Ovary (tissue), 9 donors: ENCODE measurements around the gene RNF144B. TPM values are rescaled to one million over a fixed set of nuclear protein-coding genes. Genes with fewer than 3 reads are reported as not detected.

Source experiments
- DNase-seq, 5 donors: peaks; one replicate each; pipeline ENCODE4 v3.0.0-alpha.2; 2019 to 2020
- H3K27ac ChIP-seq, 2 donors: fragments of 200-600 bp; one replicate each; pipeline versions ENCODE4 v1.5.1 to v1.8.0; 2019 to 2022
- H3K27me3 ChIP-seq: fragments of 200-600 bp; one replicate; pipeline ENCODE4 v1.8.0; 2022
- H3K36me3 ChIP-seq: fragments of 200-600 bp; sonication (generic); one replicate; pipeline ENCODE4 v1.5.1; 2019
- H3K4me1 ChIP-seq: one replicate; pipeline ENCODE4 v1.8.1; 2013; ENCODE audit warnings: mild to moderate bottlenecking, moderate library complexity; ENCODE audit not compliant: insufficient read depth
- H3K4me3 ChIP-seq: fragments of 200-600 bp; sonication (generic); one replicate; pipeline ENCODE4 v1.5.1; 2017
- H3K9me3 ChIP-seq, 2 donors: fragments of 200-600 bp in 1 of 2; sonication (generic) in 1 of 2; one replicate each; pipeline versions ENCODE4 v1.5.1 to v1.8.1; 2013 to 2019; ENCODE audit warnings: mild to moderate bottlenecking in 1 of 2, moderate library complexity in 1 of 2
- EP300 ChIP-seq: sonication (generic); formaldehyde crosslinking; IDR thresholded peaks from one replicate; pipeline ENCODE4 v1.6.1; 2017; ENCODE audit warnings: antibody characterized with exemption
- POLR2A ChIP-seq: fragments of 450-650 bp; IDR thresholded peaks from one replicate; pipeline ENCODE4 v1.6.1; 2017; ENCODE audit warnings: antibody characterized with exemption, mild to moderate bottlenecking, moderate library complexity
- WGBS, 3 donors: extraction: QIAGEN DNeasy Blood & Tissue Kit in 1 of 3; methylation state at CpG; one replicate each; pipeline versions ENCODE4 v1.1.5 to v1.1.7; 2013 to 2017; 5-methylcytosine and 5-hydroxymethylcytosine counted together
- intact Hi-C, 4 donors: fragments of 100-400 bp; cut with DNase I; formaldehyde crosslinking; loops; one replicate each; pipeline versions ENCODE4 v1.11.0 to v1.15.1; 2022 to 2023
- polyA plus RNA-seq, 2 donors: library from polyadenylated mRNA; stranded (reverse); fragments of 200-250 nt in 1 of 2; fragments of 350-450 nt in 1 of 2; fragmentation: Illumina TruSeq in 1 of 2; extraction: RNeasy Lipid Tissue Mini Kit (QIAGEN cat#74804) in 1 of 2; gene quantifications; one replicate each; pipeline ENCODE4 v1.2.3, GENCODE V29; 2013 to 2014
- total RNA-seq, 7 donors: library from RNA; depleted of rRNA in 2 of 7; stranded (reverse); fragments of >200 nt in 2 of 7; fragmentation: NEBNext Ultra II Directional in 3 of 7; extraction: Animal tissue kit (Norgen Biotek cat#: 25700) in 3 of 7; gene quantifications; one replicate each; pipeline versions ENCODE4 v1.1.0 to v1.2.4, GENCODE V29; 2016 to 2023
- TF ChIP-seq, protein P1 (sequence below), 3 donors: fragments of 450-650 bp in 2 of 3; fragments of 200-600 bp in 1 of 3; IDR thresholded peaks; one replicate each; pipeline versions ENCODE4 v1.5.1 to v1.8.0; 2016 to 2022; ENCODE audit warnings: antibody characterized with exemption in 3 of 3, mild to moderate bottlenecking in 1 of 3
- donor health status: DM: no; HTN: no; CAD: no; lungs with moderate emphysema.
- donor health status: DM: no; HTN: no; CAD: no.
- donor health status: Bipolar disorder and iron deficiency.
- donor health status: DM: yes; HTN: yes; CAD: no.
- donor health status: DM: no; HTN: no; CAD: no.
- donor health status: DM: yes; HTN: yes; CAD: no.

RNF144B gene
- total and polyA plus RNA-seq, 9 donors: 2.5 to 18.7 (median 4.0) TPM

GRCh38 chr6:18504232-18504596 is 117.1 kb downstream of the RNF144B start:
- Histone ChIP-seq H3K36me3 (no peaks in the 10 kb centered on the region), H3K9me3 (no peaks in the 10 kb centered on the region), H3K27me3 (no peaks in the 10 kb centered on the region), H3K4me1 (no peaks in the 10 kb centered on the region), H3K27ac (no peak overlapping the region), H3K4me3 (no peak overlapping the region)
- WGBS, 3 donors: 27 to 36% (median 30%) methylated on average over 2 of the region's 2 CpGs
- intact Hi-C loops: loop anchor here in 3 of 4 donors (5.0 to 10.0 kb wide), 3 partner anchors 177 to 1349 kb away; no protein-coding TSS in a partner anchor
- DNase-seq: no peak
- TF ChIP-seq, protein P1, sequence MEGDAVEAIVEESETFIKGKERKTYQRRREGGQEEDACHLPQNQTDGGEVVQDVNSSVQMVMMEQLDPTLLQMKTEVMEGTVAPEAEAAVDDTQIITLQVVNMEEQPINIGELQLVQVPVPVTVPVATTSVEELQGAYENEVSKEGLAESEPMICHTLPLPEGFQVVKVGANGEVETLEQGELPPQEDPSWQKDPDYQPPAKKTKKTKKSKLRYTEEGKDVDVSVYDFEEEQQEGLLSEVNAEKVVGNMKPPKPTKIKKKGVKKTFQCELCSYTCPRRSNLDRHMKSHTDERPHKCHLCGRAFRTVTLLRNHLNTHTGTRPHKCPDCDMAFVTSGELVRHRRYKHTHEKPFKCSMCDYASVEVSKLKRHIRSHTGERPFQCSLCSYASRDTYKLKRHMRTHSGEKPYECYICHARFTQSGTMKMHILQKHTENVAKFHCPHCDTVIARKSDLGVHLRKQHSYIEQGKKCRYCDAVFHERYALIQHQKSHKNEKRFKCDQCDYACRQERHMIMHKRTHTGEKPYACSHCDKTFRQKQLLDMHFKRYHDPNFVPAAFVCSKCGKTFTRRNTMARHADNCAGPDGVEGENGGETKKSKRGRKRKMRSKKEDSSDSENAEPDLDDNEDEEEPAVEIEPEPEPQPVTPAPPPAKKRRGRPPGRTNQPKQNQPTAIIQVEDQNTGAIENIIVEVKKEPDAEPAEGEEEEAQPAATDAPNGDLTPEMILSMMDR (IDR thresholded peaks at IDR 0.05): no peak
- TF ChIP-seq EP300 (no peak), POLR2A (no peak)

GRCh38 chr6:18506382-18507017 is 119.3 kb downstream of the RNF144B start:
- 69 to 77% (median 77%) methylated on average over 15 of the region's 15 CpGs for WGBS, 3 donors
- Histone ChIP-seq H3K4me1 (no peaks in the 10 kb centered on the region), H3K36me3 (no peaks in the 10 kb centered on the region), H3K4me3 (no peak overlapping the region), H3K27ac (no peak overlapping the region), H3K27me3 (no peaks in the 10 kb centered on the region), H3K9me3 (no peaks in the 10 kb centered on the region)
- DNase-seq: no peak
- intact Hi-C loops: loop anchor here in 1 of 4 donors (10.0 kb wide), 1 partner anchor 1352 kb away; no protein-coding TSS in a partner anchor
- TF ChIP-seq POLR2A (no peak), EP300 (no peak)
- TF ChIP-seq, protein P1 (IDR thresholded peaks at IDR 0.05): no peak

DNA sequence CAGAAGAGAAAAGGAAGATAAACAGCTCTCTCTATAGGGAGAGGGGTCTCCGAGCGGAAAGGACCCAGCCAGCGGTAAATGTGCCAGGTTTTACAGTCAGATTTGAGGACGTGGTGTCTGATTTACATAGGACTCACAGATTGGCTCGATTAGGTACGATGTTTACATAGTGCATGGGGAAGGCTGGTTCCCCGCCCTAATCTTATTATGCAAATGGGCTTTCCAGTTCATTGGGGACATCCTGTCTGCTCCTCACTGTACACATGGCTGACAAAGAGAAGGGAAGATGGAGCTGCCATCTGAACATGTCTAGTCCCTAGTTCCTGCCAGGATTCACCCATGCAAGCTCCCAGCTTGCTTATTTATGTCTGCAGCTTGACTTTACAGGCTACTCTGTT is 119.9 kb downstream of the RNF144B start:
- intact Hi-C loops: loop anchor here in 1 of 4 donors (10.0 kb wide), 1 partner anchor 1352 kb away; no protein-coding TSS in a partner anchor
- Histone ChIP-seq H3K4me1 (no peaks in the 10 kb centered on the region), H3K36me3 (no peaks in the 10 kb centered on the region), H3K9me3 (no peaks in the 10 kb centered on the region), H3K27me3 (no peaks in the 10 kb centered on the region), H3K4me3 (no peak overlapping the region), H3K27ac (no peak overlapping the region)
- DNase-seq: no peak
- TF ChIP-seq EP300 (no peak), POLR2A (no peak)
- TF ChIP-seq, protein P1 (IDR thresholded peaks at IDR 0.05): no peak
- 75 to 81% (median 78%) methylated on average over 7 of the region's 7 CpGs for WGBS, 3 donors

DNA sequence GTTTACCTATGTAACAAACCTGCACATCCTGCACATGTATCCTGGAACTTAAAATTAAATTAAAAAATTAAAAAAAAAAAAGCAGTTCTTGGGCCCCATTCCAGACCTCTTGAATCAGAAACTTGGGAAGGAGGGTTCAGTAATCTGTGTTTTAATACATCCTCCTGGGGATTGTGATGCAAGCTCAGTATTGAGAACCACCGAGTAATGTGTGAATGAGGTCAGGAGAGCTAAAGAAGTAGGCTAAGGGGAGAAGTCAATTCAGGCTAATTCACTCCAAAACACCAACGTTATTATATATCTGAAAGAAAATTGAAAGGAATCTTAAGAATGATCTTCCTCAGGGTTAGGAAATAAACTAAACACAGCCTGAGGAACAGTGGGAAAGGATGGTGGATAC is 120.4 kb downstream of the RNF144B start:
- intact Hi-C loops: loop anchor here in 1 of 4 donors (10.0 kb wide), 1 partner anchor 1353 kb away; no protein-coding TSS in a partner anchor
- 18 to 24% (median 18%) methylated on average over 2 of the region's 2 CpGs for WGBS, 3 donors
- Histone ChIP-seq H3K36me3 (no peaks in the 10 kb centered on the region), H3K4me3 (no peak overlapping the region), H3K27me3 (no peaks in the 10 kb centered on the region), H3K27ac (no peak overlapping the region), H3K9me3 (no peaks in the 10 kb centered on the region), H3K4me1 (no peaks in the 10 kb centered on the region)
- DNase-seq: no peak
- TF ChIP-seq EP300: no peak
- TF ChIP-seq, protein P1 (IDR thresholded peaks at IDR 0.05): no peak
- no peak for TF ChIP-seq POLR2A
